GM12891 (cell line): ENCODE measurements around the gene C19orf47.

Source experiments
- DNase-seq: peaks from one replicate; pipeline ENCODE4 v3.0.0; 2011; ENCODE audit warnings: low spot score; ENCODE audit not compliant: insufficient read length
- FAIRE-seq: peaks from 2 replicates; lab custom pipeline; 2011; peaks lifted over from hg19 to GRCh38; lab: Jason Lieb, UNC
- PAX5 ChIP-seq: IDR thresholded peaks from 2 replicates; pipeline ENCODE4 v1.6.1; 2011; ENCODE audit warnings: low read length, moderate library complexity, mild to moderate bottlenecking; ENCODE audit not compliant: insufficient read depth, severe bottlenecking
- POLR2A ChIP-seq: IDR thresholded peaks from 2 replicates; pipeline ENCODE4 v1.6.1; 2011; ENCODE audit warnings: low read depth, low read length, control low read depth
- POLR2AphosphoS5 ChIP-seq: IDR thresholded peaks from 2 replicates; pipeline ENCODE4 v1.6.1; 2011; ENCODE audit warnings: low read depth, low read length, control low read depth
- POU2F2 ChIP-seq: IDR thresholded peaks from 2 replicates; pipeline ENCODE4 v1.6.1; 2011; ENCODE audit warnings: low read depth, mild to moderate bottlenecking, control low read depth, low read length, moderate library complexity
- SPI1 ChIP-seq: IDR thresholded peaks from 2 replicates; pipeline ENCODE4 v1.6.1; 2011; ENCODE audit warnings: low read depth, low read length, control low read depth
- TAF1 ChIP-seq: IDR thresholded peaks from 2 replicates; pipeline ENCODE4 v1.6.1; 2011; ENCODE audit warnings: low read depth, low read length, control low read depth

C19orf47 gene

GRCh38 chr19:40317338-40317737 lies 30.9 kb downstream of the C19orf47 start:
- no peak for TF ChIP-seq SPI1
- no peak for TF ChIP-seq PAX5
- no peak for TF ChIP-seq POLR2AphosphoS5
- TF ChIP-seq POLR2A: no peak
- TF ChIP-seq POU2F2: no peak
- TF ChIP-seq TAF1: no peak
- FAIRE-seq (no peak), DNase-seq (no peak)

- FAIRE-seq (no peak), DNase-seq (no peak)
- TF ChIP-seq POLR2A (no peak), PAX5 (no peak), TAF1 (no peak), POLR2AphosphoS5 (no peak), SPI1 (no peak), POU2F2 (no peak)
Measured at GRCh38 chr19:40315812-40316470, 32.3 kb downstream of the C19orf47 start.

DNA sequence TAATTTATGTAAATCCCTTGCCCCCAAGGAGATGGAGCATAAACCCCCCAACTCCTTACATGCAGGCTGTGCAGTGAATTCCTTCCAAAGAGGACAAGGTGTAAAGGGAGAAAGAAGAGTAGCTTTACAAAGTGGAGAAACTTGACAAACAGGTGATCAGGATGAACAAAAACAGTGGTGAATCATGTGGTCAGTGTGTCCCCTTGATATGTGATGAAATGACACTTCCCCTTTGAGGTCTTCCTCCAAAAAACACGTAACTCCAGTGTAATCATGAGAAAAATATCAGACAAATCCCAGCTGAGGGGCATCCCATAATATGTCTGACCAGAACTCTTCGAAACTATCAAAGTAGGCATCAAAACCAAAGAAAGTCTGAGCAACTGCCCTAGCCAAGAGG lies 33.5 kb downstream of the C19orf47 start:
- DNase-seq (no peak), FAIRE-seq (no peak)
- TF ChIP-seq PAX5: no peak
- TF ChIP-seq TAF1: no peak
- TF ChIP-seq POLR2AphosphoS5: no peak
- TF ChIP-seq POU2F2: no peak
- TF ChIP-seq POLR2A: no peak
- TF ChIP-seq SPI1: no peak

GRCh38 chr19:40313229-40313983 lies 34.8 kb downstream of the C19orf47 start:
- no peak for DNase-seq
- no peak for FAIRE-seq
- TF ChIP-seq POLR2A (no peak), TAF1 (no peak), SPI1 (no peak), POLR2AphosphoS5 (no peak), PAX5 (no peak), POU2F2 (no peak)

GRCh38 chr19:40312533-40312932 lies 35.7 kb downstream of the C19orf47 start:
- DNase-seq (no peak), FAIRE-seq (no peak)
- TF ChIP-seq TAF1 (no peak), POLR2A (no peak), POU2F2 (no peak), POLR2AphosphoS5 (no peak), SPI1 (no peak), PAX5 (no peak)

DNA sequence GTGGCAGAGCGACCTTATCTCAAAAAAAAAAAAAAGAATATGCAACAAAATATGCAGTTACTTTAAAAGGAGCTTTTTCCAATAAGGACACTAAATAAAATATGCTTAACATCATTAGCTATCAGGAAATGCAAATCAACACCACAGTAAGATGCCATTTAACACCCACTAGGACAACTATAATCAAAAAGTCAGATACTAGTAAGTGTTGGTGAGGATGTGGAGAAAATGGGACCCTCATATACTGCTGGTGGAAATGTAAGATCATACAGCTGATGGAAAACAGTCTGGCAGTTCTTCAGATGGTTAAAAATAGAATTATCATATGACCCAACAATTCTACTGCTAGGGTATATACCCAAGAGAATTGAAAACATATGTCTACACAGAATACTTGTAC lies 38.5 kb downstream of the C19orf47 start:
- DNase-seq (no peak), FAIRE-seq (no peak)
- no peak for TF ChIP-seq SPI1
- no peak for TF ChIP-seq POLR2A
- TF ChIP-seq TAF1: no peak
- TF ChIP-seq POU2F2: no peak

DNA sequence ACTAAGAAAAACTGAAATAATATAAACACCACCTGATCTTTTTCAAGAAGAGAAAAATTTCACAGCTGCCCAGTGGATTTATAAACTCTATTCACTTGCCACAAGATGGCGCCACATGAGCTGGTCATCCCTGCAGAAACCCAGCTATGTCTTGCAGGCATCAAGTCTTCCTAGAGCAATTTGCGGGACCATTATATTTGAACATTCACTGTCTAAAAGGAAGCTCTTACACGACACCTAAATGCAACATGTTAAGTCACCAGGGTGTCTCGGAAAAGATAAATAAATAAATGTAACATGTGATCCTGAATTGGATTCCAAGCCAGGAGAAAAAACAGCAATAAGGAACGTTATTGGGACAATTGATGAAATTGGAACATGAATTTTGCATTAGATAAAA lies 42.8 kb downstream of the C19orf47 start:
- FAIRE-seq (peak; percentile 89), DNase-seq (peak; percentile 75)
- TF ChIP-seq POLR2A (no peak), PAX5 (no peak), TAF1 (no peak), POU2F2 (no peak), POLR2AphosphoS5 (no peak), SPI1 (no peak)

DNA sequence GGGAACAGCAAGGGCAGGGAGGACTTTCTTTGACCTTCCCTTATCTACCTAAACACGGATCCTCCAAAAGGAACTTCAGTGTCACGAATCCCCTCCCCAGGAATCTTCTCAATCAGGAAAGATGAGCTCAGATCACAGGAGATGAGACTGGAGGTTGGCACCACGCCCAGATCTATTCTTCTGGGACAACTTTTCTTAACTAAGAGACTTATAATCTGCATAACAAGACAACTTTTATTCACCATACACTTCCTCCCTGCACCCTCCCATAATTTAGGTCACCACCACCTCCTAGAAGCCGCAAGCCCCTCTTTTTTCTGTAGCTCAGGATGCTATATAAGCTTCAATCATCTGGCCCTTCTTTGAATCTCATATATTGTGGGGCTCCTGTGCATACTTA lies 43.9 kb downstream of the C19orf47 start:
- DNase-seq (no peak), FAIRE-seq (no peak)
- TF ChIP-seq POLR2AphosphoS5: no peak
- TF ChIP-seq TAF1: no peak
- no peak for TF ChIP-seq PAX5
- TF ChIP-seq POLR2A: no peak
- TF ChIP-seq POU2F2: no peak
- no peak for TF ChIP-seq SPI1

DNA sequence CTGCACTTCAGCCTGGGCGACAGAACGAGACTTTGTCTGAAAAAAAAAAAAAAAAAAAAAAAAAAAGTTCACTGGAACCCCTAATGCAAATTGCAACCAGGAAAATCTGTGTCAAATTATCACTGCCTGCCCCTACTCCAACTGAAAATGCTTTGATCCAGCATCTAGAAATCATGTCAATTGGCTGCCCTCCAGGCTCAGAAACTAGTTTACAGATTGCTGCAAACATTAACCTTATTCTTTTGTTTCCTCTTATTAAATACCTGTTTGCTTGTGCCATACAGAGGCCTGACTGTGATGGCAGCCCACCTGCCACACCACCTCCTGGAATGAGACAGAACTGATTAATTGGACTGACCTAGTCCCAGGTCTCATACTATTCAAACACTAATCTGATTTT lies 44.4 kb downstream of the C19orf47 start:
- no peak for TF ChIP-seq POLR2A
- TF ChIP-seq POLR2AphosphoS5: no peak
- TF ChIP-seq POU2F2: no peak
- TF ChIP-seq PAX5: no peak
- no peak for TF ChIP-seq TAF1
- no peak for TF ChIP-seq SPI1
- DNase-seq: no peak
- no peak for FAIRE-seq
